ENCODE results near the gene EBPL.

The EBPL gene

DNA sequence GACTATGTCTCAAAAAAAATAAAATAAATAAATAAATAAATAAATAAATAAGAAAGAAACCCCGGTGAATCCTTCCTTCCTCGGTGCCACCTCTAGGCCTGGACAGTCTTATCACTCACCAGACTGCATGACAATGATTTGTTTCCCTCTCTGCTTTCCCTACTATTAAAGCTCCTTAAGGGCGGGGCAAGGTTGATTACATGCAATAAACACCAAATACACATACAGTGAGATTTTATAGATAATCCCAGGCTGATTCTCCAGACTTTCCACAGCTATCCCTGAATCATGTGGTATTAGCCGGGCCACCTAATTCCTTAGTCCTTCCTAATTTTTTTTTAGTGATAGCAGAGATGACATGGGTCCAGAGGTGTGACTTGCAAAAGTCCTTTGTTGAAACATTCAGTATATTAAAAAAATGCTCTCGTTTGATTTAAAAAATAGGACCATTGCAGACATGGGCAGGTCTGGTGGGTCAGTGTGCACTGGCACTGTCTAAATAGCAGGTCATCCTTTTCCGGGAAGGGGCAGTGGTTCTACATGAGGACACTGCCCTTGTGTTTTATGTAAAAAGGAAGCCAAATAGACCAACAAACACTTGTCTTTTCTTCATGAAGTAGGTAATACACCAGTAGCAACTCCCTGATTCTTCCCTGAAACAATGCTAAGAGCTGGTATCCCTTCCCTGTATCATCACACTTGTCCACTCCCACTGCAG is 14.5 kb downstream of the EBPL start:
- DNase-seq = no peak

DNA sequence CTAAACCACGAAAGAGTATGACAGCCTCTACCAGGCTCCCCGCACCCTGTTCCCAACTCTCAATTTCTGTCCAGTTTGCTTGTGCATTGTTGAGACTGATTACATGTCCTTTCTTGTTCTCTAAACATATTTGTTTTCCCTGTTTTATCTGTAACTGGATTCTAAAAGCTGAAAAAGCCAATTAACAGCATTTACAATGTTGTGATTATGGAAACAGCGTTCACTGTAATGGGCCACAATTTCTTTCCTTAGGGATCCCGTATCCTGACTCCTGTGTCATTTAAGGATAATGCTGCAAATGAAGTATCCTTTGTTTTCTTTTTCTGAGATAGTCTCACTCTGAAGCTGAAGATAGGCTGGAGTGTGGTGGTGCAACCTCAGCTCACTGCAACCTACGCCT is 20.5 kb downstream of the EBPL start:
- no peak for DNase-seq

DNA sequence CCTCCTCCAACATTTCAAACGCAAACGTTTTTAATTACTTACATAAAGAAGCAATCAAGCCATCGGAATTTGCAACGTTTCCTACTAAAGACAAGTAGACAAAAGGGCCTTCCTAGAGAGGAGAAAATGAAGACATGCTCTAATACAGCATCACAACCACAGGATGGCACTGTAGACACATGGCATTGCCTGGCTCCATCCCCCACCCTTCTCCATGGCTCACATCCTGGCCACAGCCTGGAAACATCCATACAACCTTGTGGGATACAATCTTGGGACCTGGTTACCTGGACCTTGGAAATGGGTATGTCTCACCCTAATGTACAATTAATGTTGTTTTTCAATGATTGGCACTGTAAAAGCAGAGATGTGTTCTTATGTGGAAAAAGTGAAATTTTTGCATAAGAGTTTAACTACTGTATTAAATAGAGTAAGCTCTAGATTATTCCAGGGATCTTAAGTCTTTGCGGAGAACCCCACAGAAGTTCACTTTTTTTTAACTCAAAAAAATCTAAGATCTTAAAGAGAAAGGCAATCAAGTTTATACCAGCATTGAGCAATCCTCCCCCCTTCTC is 21.5 kb downstream of the EBPL start:
- peak in 37 of 51 donors; percentile 2 to 69 (median 36) for DNase-seq

DNA sequence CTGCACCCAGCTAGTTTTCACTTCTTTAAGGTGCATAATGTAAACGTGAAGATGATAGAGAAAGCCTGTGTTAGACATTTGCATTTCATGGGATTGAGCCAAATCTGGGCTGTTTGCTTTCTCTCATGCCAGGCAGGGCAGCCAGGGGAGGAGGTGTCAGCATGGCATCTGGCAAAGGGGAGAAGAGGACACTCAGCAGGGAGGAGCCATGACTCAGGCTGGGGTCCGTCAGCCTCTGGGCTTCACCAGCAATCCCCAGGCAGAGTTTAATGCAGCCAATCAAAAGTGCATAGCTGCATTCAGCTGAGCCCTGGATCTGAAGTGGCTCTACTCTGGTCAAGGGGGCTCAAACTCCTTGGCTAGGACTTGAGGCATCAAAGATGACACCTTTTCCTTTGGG is 23.5 kb downstream of the EBPL start:
- DNase-seq = no peak

DNA sequence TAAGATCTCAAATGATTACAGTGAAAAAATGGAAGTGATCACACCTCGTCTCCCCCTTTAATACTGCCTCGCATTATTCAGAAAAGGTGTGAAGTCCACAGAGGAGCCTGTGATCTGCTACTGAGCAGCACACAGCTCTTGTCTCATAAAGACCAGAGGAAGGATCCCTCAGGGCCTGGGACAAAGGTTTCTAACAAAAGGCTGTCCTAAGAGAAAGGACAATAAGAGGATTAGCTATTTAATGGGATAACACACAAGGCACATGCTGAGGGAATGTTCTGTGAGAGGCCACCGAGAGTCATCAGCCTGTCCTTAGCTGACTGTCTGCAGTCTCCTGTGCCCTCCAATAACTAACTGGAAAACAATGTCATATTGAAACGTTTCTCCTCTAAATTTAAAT is 26.7 kb downstream of the EBPL start:
- DNase-seq = no peak

DNA sequence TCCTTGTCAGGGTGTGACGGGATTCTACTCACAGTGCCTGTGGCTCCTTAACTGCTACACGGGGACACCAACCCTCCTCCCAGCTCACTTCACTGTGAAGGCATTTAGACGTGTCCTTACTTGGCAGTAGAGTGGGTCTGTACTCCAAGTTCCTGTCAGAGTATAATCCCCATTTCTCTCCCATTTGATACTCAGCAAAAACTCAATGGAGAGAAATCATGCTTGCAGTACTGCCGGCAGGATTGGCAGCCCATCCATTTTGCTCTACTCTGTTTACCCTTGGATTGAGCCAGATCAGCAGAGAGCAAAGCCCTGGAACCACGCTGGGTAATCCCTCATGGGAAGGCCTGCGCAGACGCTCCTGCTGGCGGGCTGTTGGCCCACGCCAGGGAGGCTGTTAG is 34.0 kb downstream of the EBPL start:
- DNase-seq = peak in 6 of 51 donors; percentile 3 to 35 (median 19)

DNA sequence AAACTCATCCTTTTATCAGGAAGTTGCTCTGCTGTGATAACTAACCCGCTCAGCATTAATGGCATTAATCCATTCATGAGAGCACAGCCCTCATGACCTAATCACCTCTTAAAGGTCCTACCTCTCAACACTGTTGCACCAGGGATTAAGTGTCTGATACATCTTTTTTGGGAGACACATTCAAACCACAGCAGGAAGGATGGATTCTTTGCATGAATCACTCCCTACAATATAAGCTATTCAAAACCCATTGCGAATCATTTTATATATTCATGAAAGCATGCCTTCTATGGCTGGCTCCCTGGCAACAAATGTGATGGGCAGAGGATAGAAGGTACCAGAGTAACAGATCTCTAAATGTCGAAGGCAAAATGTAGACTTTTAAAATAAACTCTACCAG is 35.4 kb downstream of the EBPL start:
- DNase-seq = no peak

DNA sequence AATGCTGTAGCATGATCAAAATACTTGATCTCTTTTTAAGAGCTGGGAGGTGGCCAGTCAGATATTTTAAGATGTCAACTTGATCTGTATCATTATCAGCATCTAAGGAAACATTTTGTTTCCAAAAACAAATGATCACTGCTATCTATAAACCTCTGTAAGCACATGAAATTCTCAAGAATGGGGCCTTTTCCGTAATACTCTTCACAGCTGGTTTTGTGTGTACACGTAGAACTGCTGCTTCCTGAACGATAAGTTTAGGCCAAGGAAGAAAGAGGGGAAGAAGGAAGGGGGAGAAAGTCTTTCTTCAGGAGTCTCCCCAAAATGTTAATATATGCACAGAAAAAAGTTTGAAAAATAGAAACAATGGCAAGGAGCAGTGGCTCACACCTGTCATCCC is 37.3 kb downstream of the EBPL start:
- no peak for DNase-seq

DNA sequence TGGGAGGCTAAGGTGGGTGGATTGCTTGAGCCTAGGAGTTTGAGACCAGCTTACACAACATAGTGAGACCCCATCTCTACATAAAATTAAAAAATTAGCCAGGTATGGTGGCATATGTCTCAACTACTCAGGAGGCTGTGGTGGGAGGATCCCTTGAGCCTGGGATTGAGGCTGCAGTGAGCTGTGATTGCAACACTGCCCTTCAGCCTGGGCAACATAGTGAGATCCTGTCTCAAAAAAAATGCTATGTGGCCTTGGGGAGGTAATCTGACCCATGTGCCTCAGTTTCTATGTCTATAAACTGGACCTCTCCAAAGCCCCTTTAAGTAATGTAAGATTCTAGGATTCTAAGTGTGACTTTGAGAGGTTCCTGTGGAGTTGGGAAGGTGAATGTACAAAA is 37.8 kb downstream of the EBPL start:
- DNase-seq = no peak

DNA sequence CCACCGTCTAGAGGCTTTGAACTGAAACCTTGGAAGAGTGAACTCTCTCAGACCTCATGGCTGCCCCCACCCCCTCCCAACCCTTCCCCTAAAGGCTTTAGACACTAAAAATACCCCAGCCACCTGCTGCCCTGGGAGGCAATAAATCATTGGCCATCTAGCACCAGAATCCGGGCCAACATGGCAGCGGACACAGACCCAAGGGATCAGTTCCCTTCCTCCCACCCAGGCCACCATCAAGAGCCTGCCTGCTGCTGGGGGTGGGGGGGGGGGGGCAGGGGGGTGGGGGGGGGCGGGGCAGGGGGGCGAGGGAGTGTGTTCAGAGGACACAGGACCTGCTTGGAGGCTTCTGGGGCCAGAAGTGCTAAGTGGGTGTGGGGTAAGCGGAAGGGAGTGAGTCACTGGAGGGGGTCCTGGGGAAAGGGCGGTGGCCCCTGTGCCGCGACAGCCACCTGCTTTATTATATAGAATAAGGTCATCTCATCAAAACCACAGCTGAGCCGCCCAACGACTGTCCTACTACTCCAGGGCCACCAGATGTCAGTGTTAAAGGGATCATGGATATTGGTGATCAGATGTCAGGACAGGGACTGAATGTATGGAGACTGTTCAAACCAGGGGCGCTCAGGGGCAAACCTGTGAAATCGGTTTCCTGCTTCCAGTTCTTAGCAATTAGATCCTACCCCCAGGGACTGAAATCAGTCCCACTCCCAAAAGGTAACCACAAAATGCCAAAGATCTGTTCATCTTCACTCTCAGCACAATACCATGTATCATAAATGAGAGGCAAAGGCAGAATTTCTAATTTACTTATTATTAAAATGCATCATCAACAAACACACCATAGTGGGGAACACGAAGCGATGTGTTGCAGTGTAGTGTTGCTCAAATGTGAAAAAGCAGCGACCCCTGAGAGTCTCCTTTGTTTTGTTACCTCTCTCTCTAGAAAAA is 38.7 kb downstream of the EBPL start:
- peak in 7 of 51 donors; percentile 2 to 24 (median 6) for DNase-seq

DNA sequence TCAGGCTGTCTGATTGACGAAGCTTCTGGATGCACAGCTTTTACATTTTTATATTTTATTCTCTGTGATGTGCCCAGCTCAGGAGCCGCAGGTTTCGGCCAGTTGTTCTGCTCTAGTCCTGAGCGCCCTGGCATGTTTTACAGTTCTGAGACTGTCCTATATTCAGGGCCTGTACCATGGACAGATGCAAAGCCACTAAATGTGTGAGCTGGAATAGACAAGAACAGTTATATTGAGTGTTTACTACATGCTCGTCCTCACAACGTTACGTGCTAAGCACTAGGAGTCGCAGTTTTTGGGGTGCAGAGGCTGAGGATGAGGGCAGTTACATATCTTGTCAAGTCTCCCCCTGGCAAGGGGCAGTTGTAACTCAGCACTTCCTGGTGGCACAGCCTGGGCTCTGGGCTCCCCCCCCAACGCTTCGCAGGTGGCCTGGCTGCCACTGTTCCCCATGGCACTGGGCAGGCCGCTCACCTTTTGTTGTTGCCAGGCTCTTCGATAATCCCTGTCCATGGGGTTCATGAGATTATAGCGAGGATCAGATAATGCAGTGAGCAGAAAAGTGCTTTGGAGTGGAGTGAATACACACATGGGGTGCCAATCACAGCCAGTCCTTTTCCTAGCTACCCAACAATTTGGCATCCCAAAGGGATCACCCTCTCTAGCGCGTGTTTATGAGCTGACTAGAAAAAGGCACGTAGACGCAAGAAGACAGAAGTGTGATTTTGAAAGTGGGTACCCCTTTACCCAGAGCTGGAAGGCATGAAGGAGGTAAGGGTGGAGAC is 39.5 kb downstream of the EBPL start:
- DNase-seq = no peak

DNA sequence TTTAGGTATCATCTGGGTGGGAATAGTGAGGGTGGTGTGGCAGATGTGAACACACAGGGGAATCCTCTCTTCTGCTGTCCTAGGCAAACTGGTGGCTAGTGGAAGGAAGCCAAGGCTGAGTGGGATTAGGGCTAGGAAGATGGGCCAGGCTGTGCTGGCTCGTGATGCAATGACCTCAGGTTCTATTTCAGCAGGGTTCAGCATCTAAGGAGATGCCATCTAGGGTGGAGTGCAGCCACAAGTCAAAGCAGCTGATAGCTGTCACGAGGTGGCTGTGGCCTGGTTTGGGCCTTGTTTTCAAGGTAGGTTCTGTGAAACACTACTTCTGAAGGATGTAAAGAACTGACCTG is 41.3 kb downstream of the EBPL start:
- DNase-seq = no peak

DNA sequence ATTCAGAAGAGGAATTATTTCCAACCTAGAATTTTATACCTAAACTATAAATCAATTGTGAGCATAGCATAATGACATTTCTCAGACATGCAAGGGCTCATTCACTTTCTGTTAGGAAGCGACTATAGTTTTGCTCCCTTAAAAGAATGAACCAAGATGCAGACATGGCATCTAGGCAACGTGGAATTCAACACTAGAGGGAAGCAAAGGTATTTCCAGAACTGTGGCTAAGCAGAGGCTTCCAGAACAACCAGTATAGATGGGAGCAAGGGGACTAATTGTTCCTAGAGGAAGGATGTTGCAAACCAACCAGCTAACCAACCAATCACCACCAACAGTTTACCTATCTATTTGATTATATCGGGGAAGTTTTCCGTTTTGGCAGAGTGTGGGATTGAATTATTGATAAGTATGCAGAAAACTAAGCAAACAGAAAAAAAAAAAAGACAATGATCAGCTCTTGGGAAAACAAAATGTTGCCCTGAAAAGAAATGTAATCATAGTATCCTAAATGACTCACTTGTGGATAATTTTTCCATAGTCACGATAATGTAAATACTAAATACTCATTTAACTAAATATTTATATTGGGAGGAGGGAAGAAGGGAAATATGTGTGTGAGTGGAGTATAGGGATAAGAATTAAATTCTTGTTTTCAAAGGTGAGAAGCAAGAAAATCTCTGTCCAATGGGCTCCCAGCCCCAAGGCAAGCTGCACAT is 41.9 kb downstream of the EBPL start:
- no peak for DNase-seq

DNA sequence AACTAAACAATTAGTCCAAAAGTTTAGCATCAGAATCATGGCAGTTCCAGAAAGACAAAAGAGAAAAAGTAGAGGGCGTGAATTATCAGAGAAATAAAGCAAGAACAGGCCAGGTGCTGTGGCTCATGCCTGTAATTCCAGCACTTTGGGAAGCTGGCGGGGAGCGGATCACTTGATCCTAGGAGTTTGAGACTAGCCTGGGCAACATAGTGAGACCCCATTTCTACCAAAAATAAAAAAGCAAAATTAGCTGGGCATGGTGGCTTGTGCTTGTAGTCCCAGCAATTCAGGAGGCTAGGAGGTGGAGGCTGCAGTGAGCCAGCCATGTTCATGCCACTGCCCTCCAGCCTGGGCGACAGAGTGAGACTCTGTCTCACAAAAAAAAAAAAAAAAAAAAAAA is 44.6 kb downstream of the EBPL start:
- DNase-seq = no peak

DNA sequence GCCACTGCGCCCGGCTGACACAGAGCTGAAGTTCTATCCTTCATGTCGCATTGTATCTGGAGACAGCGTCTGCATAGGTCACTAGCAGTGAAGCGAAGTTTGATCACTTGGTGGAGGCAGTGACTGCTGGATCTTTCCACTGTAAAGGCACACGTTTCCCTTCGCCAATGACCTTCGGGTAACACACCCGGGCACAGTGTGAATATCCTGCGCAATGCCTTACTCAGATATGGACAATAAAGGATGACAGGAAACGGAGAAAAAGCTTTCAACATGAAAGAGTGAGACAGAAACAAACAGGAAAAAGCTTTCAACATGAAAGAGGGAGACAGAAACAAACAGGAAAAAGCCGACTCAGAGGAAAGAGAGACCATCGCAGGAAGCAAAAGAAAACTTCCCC is 45.8 kb downstream of the EBPL start:
- no peak for DNase-seq

DNA sequence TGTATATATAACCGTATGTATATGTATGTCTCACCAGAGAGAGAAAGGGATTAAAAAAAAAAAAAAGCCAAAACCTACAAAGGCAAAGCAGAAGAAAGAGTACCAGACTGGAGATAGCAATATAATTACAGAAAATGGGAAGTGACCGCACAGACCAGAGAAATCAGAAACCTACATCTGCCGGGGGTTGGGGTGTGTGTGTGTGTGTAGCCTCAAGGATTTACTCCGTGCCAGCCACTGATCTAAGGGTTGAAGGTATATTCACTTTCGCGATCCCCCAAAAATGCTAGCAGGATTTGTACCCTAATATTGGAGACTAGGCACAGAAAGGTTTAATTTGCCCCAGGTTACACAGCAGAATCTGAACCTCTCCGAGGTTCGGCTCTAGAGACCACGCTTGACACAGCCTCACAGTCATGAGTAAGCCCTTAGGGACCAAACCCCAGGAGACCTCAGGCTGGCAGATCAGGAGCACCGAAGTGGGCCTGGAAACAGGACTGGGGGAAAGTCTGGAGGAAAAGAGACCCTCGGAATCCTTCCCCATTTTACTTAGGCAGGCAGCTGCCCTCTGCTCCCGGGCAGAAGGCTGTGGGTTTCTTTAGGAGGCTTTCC is 48.1 kb downstream of the EBPL start:
- no peak for DNase-seq

DNA sequence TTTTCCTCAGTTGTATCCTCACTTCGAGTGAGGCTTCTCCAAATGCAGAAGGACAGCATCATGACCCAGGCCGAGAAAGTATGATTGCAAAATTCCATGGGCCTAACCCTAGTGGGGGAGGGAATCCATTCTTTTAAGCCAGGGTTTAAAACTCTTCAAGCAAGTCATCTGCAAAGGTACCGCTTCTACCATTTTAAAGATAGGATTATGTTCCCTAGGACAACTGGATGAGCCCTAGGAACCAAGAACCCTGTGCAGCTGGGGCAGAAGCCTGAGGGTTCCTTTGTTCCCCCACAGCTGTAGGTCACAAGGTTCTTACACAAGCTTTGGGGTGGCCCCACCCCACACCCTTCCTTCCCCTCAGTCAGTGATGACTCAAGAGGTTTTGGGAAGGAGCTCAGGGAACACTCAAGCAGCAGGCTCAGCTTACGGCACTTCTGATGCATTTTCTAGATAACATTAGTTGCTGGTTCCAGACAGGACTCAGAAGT is 49.4 kb downstream of the EBPL start:
- peak in 8 of 51 donors; percentile 4 to 41 (median 10) for DNase-seq

DNA sequence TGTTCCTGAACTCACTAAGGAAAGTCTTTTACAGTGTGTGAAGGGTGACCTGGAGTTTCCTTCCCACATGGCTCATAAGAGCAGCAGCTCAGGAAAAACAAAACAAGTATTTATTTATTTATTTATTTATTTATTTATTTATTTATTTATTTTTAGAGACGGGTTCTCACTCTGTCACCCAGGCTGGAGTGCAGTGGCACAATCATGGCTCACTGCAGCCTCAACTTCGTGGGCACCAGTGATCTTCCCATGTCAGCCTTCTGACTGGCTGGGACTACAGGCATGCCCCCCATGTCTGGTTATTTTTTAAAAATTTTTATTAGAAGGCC is 52.6 kb downstream of the EBPL start:
- DNase-seq = no peak

DNA sequence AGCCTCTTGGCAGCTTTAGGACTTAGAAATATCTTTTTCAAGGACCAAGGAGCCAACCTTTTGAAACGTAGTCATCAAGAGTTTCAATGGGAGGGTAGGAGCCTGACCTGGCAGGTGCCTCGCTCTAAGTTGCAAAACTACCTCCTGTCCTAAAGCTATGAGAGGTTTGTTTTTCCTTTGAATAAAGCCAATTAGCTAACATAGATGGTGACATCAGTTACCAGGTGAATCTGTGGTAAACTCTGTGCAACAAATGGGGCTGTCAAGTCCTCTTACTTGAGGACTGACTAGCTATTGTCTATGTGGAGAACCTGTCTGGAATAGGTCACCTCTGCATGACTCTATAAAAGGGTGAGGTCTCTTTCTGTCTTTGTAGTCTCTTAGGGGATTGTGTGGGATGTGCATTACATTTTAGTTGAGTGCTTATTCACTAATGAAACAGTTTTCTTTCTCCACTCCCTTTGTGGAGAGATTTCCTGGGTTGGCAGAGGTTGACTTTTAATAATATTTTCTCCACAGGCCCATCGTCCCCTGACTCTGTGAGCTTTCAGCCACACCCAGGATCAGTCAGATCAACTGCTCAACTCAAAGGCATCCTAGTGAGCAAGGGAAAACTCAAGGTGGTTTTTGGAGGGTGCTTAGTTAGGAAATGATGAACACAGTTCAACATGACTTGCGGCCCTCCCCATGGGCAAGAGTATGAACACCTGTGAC is 53.1 kb downstream of the EBPL start:
- DNase-seq = no peak

DNA sequence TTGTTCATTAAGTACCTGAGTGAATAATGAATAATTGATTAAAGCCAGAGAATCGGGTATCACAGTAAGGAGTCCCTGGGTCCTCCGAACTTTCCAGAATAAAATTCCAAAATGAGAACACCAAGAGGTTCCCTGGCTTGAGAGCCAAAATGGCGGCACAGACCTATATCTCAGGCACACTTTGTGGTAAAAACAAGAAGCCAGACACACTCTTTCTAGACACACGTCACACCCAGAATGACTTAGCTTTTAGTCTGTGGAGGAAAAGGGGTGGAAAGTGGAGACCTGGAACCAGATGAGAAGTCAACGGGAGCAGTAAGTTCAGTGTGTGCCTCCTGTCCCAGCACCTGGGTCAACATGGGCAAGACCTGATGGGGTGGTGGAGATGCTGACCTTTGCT is 54.6 kb downstream of the EBPL start:
- no peak for DNase-seq

All from hypothalamus (tissue), 51 donors.